HEK293 (cell line): ENCODE measurements around the gene SCRN2.

Experiments used
- CTCF ChIP-seq: fragments of 450-650 bp; formaldehyde crosslinking; IDR thresholded peaks from 2 replicates; pipeline ENCODE4 v1.5.1; 2016; ENCODE audit warnings: missing biosample characterization, missing genetic modification characterization
- PRDM1 ChIP-seq: fragments of 450-650 bp; formaldehyde crosslinking; IDR thresholded peaks from 2 replicates; pipeline ENCODE4; 2016; ENCODE audit warnings: missing biosample characterization, missing genetic modification characterization
- ZBTB21 ChIP-seq: fragments of 450-650 bp; formaldehyde crosslinking; IDR thresholded peaks from 2 replicates; pipeline ENCODE4 v1.5.1; 2017; ENCODE audit warnings: missing biosample characterization, missing genetic modification characterization
- ZNF10 ChIP-seq: fragments of 450-650 bp; formaldehyde crosslinking; IDR thresholded peaks from 2 replicates; pipeline ENCODE4 v1.5.1; 2017; ENCODE audit warnings: missing biosample characterization, missing genetic modification characterization
- ZNF146 ChIP-seq: fragments of 450-650 bp; formaldehyde crosslinking; IDR thresholded peaks from 2 replicates; pipeline ENCODE4 v1.5.1; 2016; ENCODE audit warnings: missing biosample characterization, missing genetic modification characterization
- ZNF24 ChIP-seq: fragments of 450-650 bp; formaldehyde crosslinking; IDR thresholded peaks from 2 replicates; pipeline ENCODE4 v1.5.1; 2016; ENCODE audit warnings: missing biosample characterization, missing genetic modification characterization
- ZNF274 ChIP-seq, 2 experiments: fragments of 200-500 bp in 1 of 2; fragments of 450-650 bp in 1 of 2; sonication (Bioruptor generic) in 1 of 2; formaldehyde crosslinking in 1 of 2; IDR thresholded peaks; 2 replicates each; pipeline versions ENCODE4 v1.5.1 to v1.6.1; 2014 to 2016; ENCODE audit warnings: borderline replicate concordance in 1 of 2, inconsistent platforms in 1 of 2, low read length in 1 of 2, missing biosample characterization in 1 of 2, missing genetic modification characterization in 1 of 2
- ZNF311 ChIP-seq: fragments of 450-650 bp; formaldehyde crosslinking; IDR thresholded peaks from 2 replicates; pipeline ENCODE4 v1.5.1; 2017; ENCODE audit warnings: missing biosample characterization, missing genetic modification characterization, borderline replicate concordance
- ZNF416 ChIP-seq: fragments of 450-650 bp; formaldehyde crosslinking; IDR thresholded peaks from 2 replicates; pipeline ENCODE4 v1.5.1; 2016; ENCODE audit warnings: missing biosample characterization, missing genetic modification characterization
- ZNF600 ChIP-seq: fragments of 450-650 bp; formaldehyde crosslinking; IDR thresholded peaks from 2 replicates; pipeline ENCODE4 v1.5.1; 2016; ENCODE audit warnings: missing biosample characterization, missing genetic modification characterization
- ZNF670 ChIP-seq: fragments of 450-650 bp; formaldehyde crosslinking; IDR thresholded peaks from 2 replicates; pipeline ENCODE4 v1.5.1; 2016; ENCODE audit warnings: missing biosample characterization, missing genetic modification characterization, low read depth
- ZNF704 ChIP-seq: fragments of 450-650 bp; formaldehyde crosslinking; IDR thresholded peaks from 2 replicates; pipeline ENCODE4 v1.5.1; 2016; ENCODE audit warnings: missing biosample characterization, missing genetic modification characterization
- ZNF707 ChIP-seq: fragments of 450-650 bp; formaldehyde crosslinking; IDR thresholded peaks from 2 replicates; pipeline ENCODE4 v1.5.1; 2016; ENCODE audit warnings: missing biosample characterization, missing genetic modification characterization
- TF ChIP-seq, protein P1 (sequence below): fragments of 450-650 bp; formaldehyde crosslinking; IDR thresholded peaks from 2 replicates; pipeline ENCODE4 v1.5.1; 2016; ENCODE audit warnings: missing biosample characterization, missing genetic modification characterization

DNA sequence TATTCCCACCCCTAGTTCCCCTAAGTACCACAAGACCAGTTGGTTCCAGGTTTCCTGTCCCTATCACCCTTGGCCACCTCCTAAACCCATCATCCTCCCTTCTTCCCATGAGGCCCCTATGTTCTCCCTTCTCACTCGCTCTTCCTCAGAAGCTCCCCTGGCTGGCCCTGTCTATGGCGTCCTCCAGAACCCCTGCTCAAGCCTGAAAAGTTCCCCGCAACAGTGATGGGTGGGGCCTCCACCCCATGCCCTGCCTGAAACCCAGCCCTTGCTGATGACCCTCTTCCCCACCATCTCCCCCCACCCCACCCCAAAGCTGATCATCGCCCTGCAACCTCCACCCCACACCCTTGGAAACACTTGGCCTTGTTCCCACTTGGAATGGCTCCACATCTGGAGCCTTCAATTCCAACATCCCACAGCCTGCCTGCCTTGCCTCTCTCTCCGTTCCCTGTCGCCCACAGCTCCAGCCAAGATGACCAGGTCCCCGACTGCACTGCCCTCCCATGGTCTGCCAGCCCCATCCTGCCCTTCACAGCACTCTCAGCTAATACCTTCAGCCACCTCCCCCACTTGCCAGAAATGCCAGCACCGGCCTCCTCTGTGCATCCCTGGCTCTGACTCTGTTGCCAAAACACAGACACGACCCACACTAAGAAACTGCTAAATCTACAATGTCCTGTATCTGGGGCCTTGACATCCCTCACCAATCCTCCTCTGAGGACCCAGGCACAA lies 30.0 kb downstream of the SCRN2 start:
- TF ChIP-seq CTCF (tag by site-specific recombination), result no peak
- no peak for TF ChIP-seq ZNF146 (tag by site-specific recombination)
- TF ChIP-seq ZNF24 (tag by site-specific recombination), result no peak
- TF ChIP-seq ZNF704, result no peak
- TF ChIP-seq PRDM1 (tag by site-specific recombination), result no peak
- TF ChIP-seq ZNF416 (tag by site-specific recombination), result no peak
- TF ChIP-seq, protein P1, sequence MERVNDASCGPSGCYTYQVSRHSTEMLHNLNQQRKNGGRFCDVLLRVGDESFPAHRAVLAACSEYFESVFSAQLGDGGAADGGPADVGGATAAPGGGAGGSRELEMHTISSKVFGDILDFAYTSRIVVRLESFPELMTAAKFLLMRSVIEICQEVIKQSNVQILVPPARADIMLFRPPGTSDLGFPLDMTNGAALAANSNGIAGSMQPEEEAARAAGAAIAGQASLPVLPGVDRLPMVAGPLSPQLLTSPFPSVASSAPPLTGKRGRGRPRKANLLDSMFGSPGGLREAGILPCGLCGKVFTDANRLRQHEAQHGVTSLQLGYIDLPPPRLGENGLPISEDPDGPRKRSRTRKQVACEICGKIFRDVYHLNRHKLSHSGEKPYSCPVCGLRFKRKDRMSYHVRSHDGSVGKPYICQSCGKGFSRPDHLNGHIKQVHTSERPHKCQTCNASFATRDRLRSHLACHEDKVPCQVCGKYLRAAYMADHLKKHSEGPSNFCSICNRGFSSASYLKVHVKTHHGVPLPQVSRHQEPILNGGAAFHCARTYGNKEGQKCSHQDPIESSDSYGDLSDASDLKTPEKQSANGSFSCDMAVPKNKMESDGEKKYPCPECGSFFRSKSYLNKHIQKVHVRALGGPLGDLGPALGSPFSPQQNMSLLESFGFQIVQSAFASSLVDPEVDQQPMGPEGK (tag by site-specific recombination), result no peak
- TF ChIP-seq ZBTB21 (tag by site-specific recombination), result no peak
- TF ChIP-seq ZNF600 (tag by site-specific recombination), result no peak
- no peak for TF ChIP-seq ZNF10 (tag by site-specific recombination)
- TF ChIP-seq ZNF274 (IDR thresholded peaks at IDR 0.05; ENCODE audit: low read length), result no peak
- no peak for TF ChIP-seq ZNF274 (tag by site-specific recombination; IDR thresholded peaks at IDR 0.05; ENCODE audit: borderline replicate concordance)
- no peak for TF ChIP-seq ZNF311 (tag by site-specific recombination)
- TF ChIP-seq ZNF670 (tag by site-specific recombination), result no peak
- TF ChIP-seq ZNF707 (tag by site-specific recombination), result no peak
